Hematopoietic multipotent progenitor cell (in vitro differentiated cells): ENCODE results near the gene ASTN2. TPM values are rescaled to one million over a fixed set of nuclear protein-coding genes. Genes with fewer than 3 reads are reported as not detected.
A peak's percentile ranks its signal among the peaks of the same experiment; 100 is the strongest.
"Not testable (repeated sequence)": the region's sequence is repeated elsewhere in the genome, so short reads cannot be mapped to it uniquely, and the experiment has no call there.

Experiments
- DNase-seq, 3 donors: peaks; one replicate each; pipeline ENCODE4 v3.0.0-alpha.2; 2011 to 2015; ENCODE audit warnings: low read depth in 2 of 3, low spot score in 2 of 3
- total RNA-seq: library from RNA; depleted of rRNA; stranded (reverse); fragments of >200 nt; gene quantifications from one replicate; pipeline ENCODE4 v1.2.3, GENCODE V29; 2012

The ASTN2 gene
- total RNA-seq, 1 donor = 1.3 TPM

- DNase-seq = no peak
Measured at GRCh38 chr9:117083559-117083958, 331.3 kb downstream of the ASTN2 start.

- no peak for DNase-seq
Measured at GRCh38 chr9:117081641-117082317, 333.1 kb downstream of the ASTN2 start.

GRCh38 chr9:117080765-117081390 lies 334.0 kb downstream of the ASTN2 start:
- DNase-seq = no peak

GRCh38 chr9:117076571-117077290 lies 338.1 kb downstream of the ASTN2 start:
- DNase-seq = no peak

- no peak for DNase-seq
Measured at GRCh38 chr9:117075636-117076035, 339.2 kb downstream of the ASTN2 start.

GRCh38 chr9:117074784-117075520 lies 339.9 kb downstream of the ASTN2 start:
- DNase-seq = no peak

- no peak for DNase-seq
Measured at GRCh38 chr9:117074342-117074662, 340.6 kb downstream of the ASTN2 start.

- peak in 2 of 3 donors; percentile 24 to 59 for DNase-seq
Measured at GRCh38 chr9:117073539-117074341, 341.1 kb downstream of the ASTN2 start.

GRCh38 chr9:117073071-117073470 lies 341.8 kb downstream of the ASTN2 start:
- DNase-seq = no peak

GRCh38 chr9:117072216-117072615 lies 342.6 kb downstream of the ASTN2 start:
- no peak for DNase-seq

- DNase-seq = not testable (repeated sequence)
Measured at GRCh38 chr9:117071673-117072207, 343.1 kb downstream of the ASTN2 start.

GRCh38 chr9:117063721-117064471 lies 351.0 kb downstream of the ASTN2 start:
- no peak for DNase-seq

GRCh38 chr9:117060963-117061362 lies 353.9 kb downstream of the ASTN2 start:
- no peak for DNase-seq

- DNase-seq = no peak
Measured at GRCh38 chr9:117050007-117050406, 364.9 kb downstream of the ASTN2 start.

GRCh38 chr9:117046666-117047327 lies 368.1 kb downstream of the ASTN2 start:
- no peak for DNase-seq

- no peak for DNase-seq
Measured at GRCh38 chr9:117044241-117044640, 370.6 kb downstream of the ASTN2 start.

GRCh38 chr9:117043159-117043558 lies 371.7 kb downstream of the ASTN2 start:
- DNase-seq = no peak

- no peak for DNase-seq
Measured at GRCh38 chr9:117035546-117035945, 379.3 kb downstream of the ASTN2 start.

- DNase-seq = peak in 1 of 3 donors; percentile 21
Measured at GRCh38 chr9:117034866-117035265, 380.0 kb downstream of the ASTN2 start.
